ENCODE measurements around the gene PABPN1L.

DNA sequence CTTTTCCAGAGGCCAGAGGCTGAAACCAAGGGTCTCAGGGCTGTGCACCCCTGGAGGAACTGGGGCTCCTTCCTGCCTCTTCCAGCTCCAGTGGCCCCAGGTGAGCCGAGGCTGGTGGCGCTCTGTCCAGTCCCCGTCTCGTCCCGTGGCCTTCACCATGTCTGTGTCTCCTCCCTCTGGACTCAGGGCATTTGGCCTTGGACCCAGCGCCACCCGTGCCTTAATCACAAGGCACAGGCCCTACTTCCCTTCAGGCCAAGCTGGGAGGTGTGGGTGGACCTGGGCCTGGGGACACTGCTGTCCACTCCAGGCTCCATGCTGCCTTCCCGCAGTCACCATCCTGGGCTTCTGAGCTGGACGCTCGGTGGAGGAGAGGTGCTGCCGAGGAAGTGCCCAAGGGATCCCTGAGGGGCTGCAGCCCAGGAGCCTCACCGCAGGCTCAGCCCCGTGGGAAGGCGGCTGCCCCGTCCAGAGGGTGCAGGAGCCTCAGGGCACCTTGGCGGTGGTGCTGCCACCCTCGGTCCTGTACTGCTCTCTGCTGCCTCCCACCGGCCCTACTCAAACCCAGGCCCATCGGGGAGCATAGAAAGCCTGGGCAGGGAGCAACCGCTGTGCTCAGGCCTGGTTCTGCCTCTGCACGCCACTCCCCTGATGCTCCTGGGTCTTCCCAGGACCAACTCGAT is 45.2 kb downstream of the PABPN1L start:
- TF ChIP-seq, protein P1, sequence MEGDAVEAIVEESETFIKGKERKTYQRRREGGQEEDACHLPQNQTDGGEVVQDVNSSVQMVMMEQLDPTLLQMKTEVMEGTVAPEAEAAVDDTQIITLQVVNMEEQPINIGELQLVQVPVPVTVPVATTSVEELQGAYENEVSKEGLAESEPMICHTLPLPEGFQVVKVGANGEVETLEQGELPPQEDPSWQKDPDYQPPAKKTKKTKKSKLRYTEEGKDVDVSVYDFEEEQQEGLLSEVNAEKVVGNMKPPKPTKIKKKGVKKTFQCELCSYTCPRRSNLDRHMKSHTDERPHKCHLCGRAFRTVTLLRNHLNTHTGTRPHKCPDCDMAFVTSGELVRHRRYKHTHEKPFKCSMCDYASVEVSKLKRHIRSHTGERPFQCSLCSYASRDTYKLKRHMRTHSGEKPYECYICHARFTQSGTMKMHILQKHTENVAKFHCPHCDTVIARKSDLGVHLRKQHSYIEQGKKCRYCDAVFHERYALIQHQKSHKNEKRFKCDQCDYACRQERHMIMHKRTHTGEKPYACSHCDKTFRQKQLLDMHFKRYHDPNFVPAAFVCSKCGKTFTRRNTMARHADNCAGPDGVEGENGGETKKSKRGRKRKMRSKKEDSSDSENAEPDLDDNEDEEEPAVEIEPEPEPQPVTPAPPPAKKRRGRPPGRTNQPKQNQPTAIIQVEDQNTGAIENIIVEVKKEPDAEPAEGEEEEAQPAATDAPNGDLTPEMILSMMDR (conservative IDR thresholded peaks at IDR 0.05; ENCODE audit: low read depth, low read length), result no peak
- TF ChIP-seq POLR2A (IDR thresholded peaks at IDR 0.05; ENCODE audit: low read depth, low read length), result no peak
- TF ChIP-seq RCOR1 (IDR thresholded peaks at IDR 0.05; ENCODE audit: insufficient replicate concordance, low read length), result no peak
- TF ChIP-seq SMC3 (IDR thresholded peaks at IDR 0.05; ENCODE audit: low read depth, low read length), result no peak
- no peak for TF ChIP-seq MXI1 (IDR thresholded peaks at IDR 0.05; ENCODE audit: borderline replicate concordance, low read depth, low read length)

Data from IMR-90 (cell line).